HG03354 (cell line): ENCODE results near the gene PFKP.

ENCODE experiments used
- ATAC-seq: cut with Tn5 transposase; IDR thresholded peaks from one replicate; pipeline ENCODE4 v1.9.1; 2021; ENCODE audit warnings: mild to moderate bottlenecking; ENCODE audit not compliant: unreplicated experiment, poor library complexity, severe bottlenecking

Gene PFKP

GRCh38 chr10:3128379-3129130, 61.2 kb downstream of the PFKP start:
- ATAC-seq: no peak

GRCh38 chr10:3129581-3130340, 62.4 kb downstream of the PFKP start:
- no peak for ATAC-seq

GRCh38 chr10:3131098-3131497, 63.8 kb downstream of the PFKP start:
- ATAC-seq: no peak

GRCh38 chr10:3132036-3133025, 65.0 kb downstream of the PFKP start:
- no peak for ATAC-seq

GRCh38 chr10:3133948-3134347, 66.6 kb downstream of the PFKP start:
- ATAC-seq: no peak

- ATAC-seq: no peak
These were observed 67.7 kb downstream of the PFKP start for GRCh38 chr10:3135006-3135405.

- no peak for ATAC-seq
These were observed 69.0 kb downstream of the PFKP start for GRCh38 chr10:3136336-3136735.

- no peak for ATAC-seq
These were observed 69.6 kb downstream of the PFKP start for GRCh38 chr10:3136763-3137611.

GRCh38 chr10:3137958-3138726, 70.8 kb downstream of the PFKP start:
- ATAC-seq: no peak

GRCh38 chr10:3139216-3139910, 72.0 kb downstream of the PFKP start:
- ATAC-seq: no peak

- no peak for ATAC-seq
These were observed 72.9 kb downstream of the PFKP start for GRCh38 chr10:3140280-3140679.

GRCh38 chr10:3141351-3142005, 74.1 kb downstream of the PFKP start:
- ATAC-seq: no peak

GRCh38 chr10:3142146-3142875, 75.0 kb downstream of the PFKP start:
- no peak for ATAC-seq

GRCh38 chr10:3143366-3143765, 76.0 kb downstream of the PFKP start:
- ATAC-seq: no peak

- ATAC-seq: no peak
These were observed 76.6 kb downstream of the PFKP start for GRCh38 chr10:3143791-3144434.

- no peak for ATAC-seq
These were observed 78.0 kb downstream of the PFKP start for GRCh38 chr10:3145366-3145765.
